HepG2 (cell line): Measurements from ENCODE around the gene WWP2. TPM values are rescaled to one million over a fixed set of nuclear protein-coding genes. Genes with fewer than 3 reads are reported as not detected.

Experiments used
- GATAD2A ChIP-seq: IDR thresholded peaks from 2 replicates; pipeline ENCODE4 v1.6.1; 2016
- GPN1 ChIP-seq: sonication (generic); formaldehyde crosslinking; IDR thresholded peaks from 2 replicates; pipeline ENCODE4 v1.5.1; 2020; ENCODE audit warnings: missing genetic modification reagents, borderline replicate concordance
- KDM5B ChIP-seq: sonication (generic); formaldehyde crosslinking; IDR thresholded peaks from 2 replicates; pipeline ENCODE4 v1.4.0; 2020; ENCODE audit warnings: missing genetic modification reagents, mild to moderate bottlenecking, borderline replicate concordance
- KMT2A ChIP-seq: sonication (generic); formaldehyde crosslinking; IDR thresholded peaks from 2 replicates; pipeline ENCODE4 v1.4.0; 2020; ENCODE audit warnings: missing genetic modification reagents
- PTBP1 ChIP-seq: fragments of 200-400 bp; formaldehyde crosslinking; IDR thresholded peaks from 2 replicates; pipeline ENCODE4 v1.6.1; 2018; ENCODE audit warnings: low read length, low read depth; ENCODE audit not compliant: poor library complexity, severe bottlenecking
- RFXAP ChIP-seq: sonication (generic); formaldehyde crosslinking; IDR thresholded peaks from 2 replicates; pipeline ENCODE4 v1.4.0; 2020; ENCODE audit warnings: missing genetic modification reagents, borderline replicate concordance
- SP1 ChIP-seq, 2 experiments: fragments of 450-650 bp in 1 of 2; sonication (generic) in 1 of 2; formaldehyde crosslinking in 1 of 2; IDR thresholded peaks; 2 replicates each; pipeline versions ENCODE4 v1.4.0 to v1.6.1; 2016 to 2020; ENCODE audit warnings: missing genetic modification reagents in 1 of 2
- ZNF136 ChIP-seq: sonication (generic); formaldehyde crosslinking; IDR thresholded peaks from 2 replicates; pipeline ENCODE4 v1.8.1; 2022; ENCODE audit warnings: low read depth, mild to moderate bottlenecking, moderate library complexity, missing genetic modification reagents
- ZNF24 ChIP-seq: fragments of 450-650 bp; IDR thresholded peaks from 2 replicates; pipeline ENCODE4 v1.6.1; 2017; ENCODE audit warnings: antibody characterized with exemption, mild to moderate bottlenecking
- ZNF33A ChIP-seq: sonication (generic); formaldehyde crosslinking; IDR thresholded peaks from 2 replicates; pipeline ENCODE4 v1.5.1; 2020; ENCODE audit warnings: missing genetic modification reagents, mild to moderate bottlenecking, moderate library complexity, borderline replicate concordance
- ZNF441 ChIP-seq: sonication (generic); formaldehyde crosslinking; IDR thresholded peaks from 2 replicates; pipeline ENCODE4 v1.7.0; 2021; ENCODE audit warnings: missing genetic modification reagents, borderline replicate concordance
- ZNF724P ChIP-seq: sonication (generic); formaldehyde crosslinking; IDR thresholded peaks from 2 replicates; pipeline ENCODE4 v1.8.0; 2022; ENCODE audit warnings: missing genetic modification reagents, borderline replicate concordance
- polyA plus RNA-seq, 8 experiments: library from polyadenylated mRNA; depleted of rRNA in 3 of 8; stranded (reverse) in 7 of 8; unstranded in 1 of 8; fragments of >200 nt; fragmentation: Illumina TruSeq in 4 of 8; extraction: Trizol in 4 of 8; gene quantifications; 2 replicates each; pipeline versions ENCODE4 v1.2.1 to v1.2.3, GENCODE V29; 2011 to 2016; ENCODE audit warnings: low read depth in 4 of 8, missing spikeins in 1 of 8, mixed read lengths in 1 of 8; ENCODE audit not compliant: insufficient read depth in 1 of 8
- total RNA-seq, 5 experiments: library from RNA; depleted of rRNA; stranded (reverse); fragments of >200 nt; fragmentation: Illumina TruSeq; extraction: Trizol; gene quantifications; 2 replicates each; pipeline ENCODE4 v1.2.3, GENCODE V29; 2016; ENCODE audit warnings: low read depth in 1 of 5
- TF ChIP-seq, protein P1 (sequence below): sonication (generic); formaldehyde crosslinking; IDR thresholded peaks from 2 replicates; pipeline ENCODE4 v1.5.0; 2020; ENCODE audit warnings: missing genetic modification reagents
- TF ChIP-seq, protein P2 (sequence below): sonication (generic); formaldehyde crosslinking; IDR thresholded peaks from 2 replicates; pipeline ENCODE4 v1.8.1; 2023; ENCODE audit warnings: mild to moderate bottlenecking, missing genetic modification reagents, borderline replicate concordance
- TF ChIP-seq, protein P3 (sequence below): sonication (generic); formaldehyde crosslinking; IDR thresholded peaks from 2 replicates; pipeline ENCODE4 v1.9.0; 2021; ENCODE audit warnings: missing genetic modification reagents, borderline replicate concordance
- TF ChIP-seq, protein P4 (sequence below): sonication (generic); formaldehyde crosslinking; IDR thresholded peaks from 2 replicates; pipeline ENCODE4 v1.5.0; 2020; ENCODE audit warnings: mild to moderate bottlenecking, missing genetic modification reagents
- TF ChIP-seq, protein P5 (sequence below): sonication (generic); IDR thresholded peaks from 2 replicates; pipeline ENCODE4 v1.6.1; 2016; ENCODE audit warnings: low read depth, borderline replicate concordance
- TF ChIP-seq, protein P6 (sequence below): sonication (generic); formaldehyde crosslinking; IDR thresholded peaks from 2 replicates; pipeline ENCODE4 v1.5.1; 2020; ENCODE audit warnings: missing genetic modification reagents, mild to moderate bottlenecking, borderline replicate concordance
- TF ChIP-seq, protein P7 (sequence below): conservative IDR thresholded peaks from 2 replicates; pipeline ENCODE4 v1.6.1; 2018; ENCODE audit warnings: missing genetic modification reagents

The WWP2 gene
- total and polyA plus RNA-seq, 2 of the 13 experiments (the other 11 are each of a cell fraction or from before 2014, with no cell fraction given): 11.4 to 28.2 TPM

DNA sequence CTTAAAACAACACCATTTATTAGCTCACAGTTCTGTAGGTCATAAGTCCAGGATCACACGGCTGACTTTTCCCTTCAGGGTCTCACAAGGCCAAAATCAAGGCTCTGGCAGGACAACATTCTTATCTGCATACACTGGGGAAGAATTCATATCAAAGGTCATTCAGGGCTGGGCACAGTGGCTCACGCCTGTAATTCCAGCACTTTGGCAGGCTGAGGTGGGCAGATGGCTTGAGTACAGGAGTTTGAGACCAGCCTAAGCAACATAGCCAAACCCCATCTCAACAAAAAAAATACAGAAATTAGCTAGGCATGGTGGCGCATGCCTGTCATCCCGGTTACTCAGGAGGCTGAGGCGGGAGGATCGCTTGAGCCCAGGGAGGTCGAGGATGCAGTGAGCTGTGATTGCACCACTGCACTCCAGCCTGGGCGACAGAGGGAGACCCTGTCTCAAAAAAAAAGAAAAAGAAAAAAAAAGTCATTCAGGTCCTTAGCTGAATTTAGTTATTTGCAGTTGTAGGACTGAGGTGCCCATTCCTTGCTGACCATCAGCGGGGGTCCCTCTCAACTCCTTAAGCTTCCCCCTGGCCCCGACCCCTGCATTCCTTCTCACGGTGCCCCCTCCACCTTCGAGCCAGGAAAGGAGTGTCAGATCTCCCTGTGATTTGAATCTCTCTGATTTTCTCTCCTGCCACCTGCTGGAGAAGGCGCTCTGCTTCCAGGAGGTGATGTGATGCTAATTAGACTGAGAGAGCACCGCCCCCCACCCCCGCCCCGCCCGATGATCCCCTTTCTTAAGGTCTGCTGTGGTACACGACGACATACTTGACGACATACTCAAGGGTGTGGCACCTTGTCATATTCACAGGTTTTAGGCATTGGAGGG lies 97.2 kb downstream of the WWP2 start (continued):
- TF ChIP-seq, protein P1, sequence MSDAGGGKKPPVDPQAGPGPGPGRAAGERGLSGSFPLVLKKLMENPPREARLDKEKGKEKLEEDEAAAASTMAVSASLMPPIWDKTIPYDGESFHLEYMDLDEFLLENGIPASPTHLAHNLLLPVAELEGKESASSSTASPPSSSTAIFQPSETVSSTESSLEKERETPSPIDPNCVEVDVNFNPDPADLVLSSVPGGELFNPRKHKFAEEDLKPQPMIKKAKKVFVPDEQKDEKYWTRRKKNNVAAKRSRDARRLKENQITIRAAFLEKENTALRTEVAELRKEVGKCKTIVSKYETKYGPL (CRISPR knock-in tag): no peak
- TF ChIP-seq, protein P2, sequence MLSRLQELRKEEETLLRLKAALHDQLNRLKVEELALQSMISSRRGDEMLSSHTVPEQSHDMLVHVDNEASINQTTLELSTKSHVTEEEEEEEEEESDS (CRISPR knock-in tag): no peak
- TF ChIP-seq, protein P3, sequence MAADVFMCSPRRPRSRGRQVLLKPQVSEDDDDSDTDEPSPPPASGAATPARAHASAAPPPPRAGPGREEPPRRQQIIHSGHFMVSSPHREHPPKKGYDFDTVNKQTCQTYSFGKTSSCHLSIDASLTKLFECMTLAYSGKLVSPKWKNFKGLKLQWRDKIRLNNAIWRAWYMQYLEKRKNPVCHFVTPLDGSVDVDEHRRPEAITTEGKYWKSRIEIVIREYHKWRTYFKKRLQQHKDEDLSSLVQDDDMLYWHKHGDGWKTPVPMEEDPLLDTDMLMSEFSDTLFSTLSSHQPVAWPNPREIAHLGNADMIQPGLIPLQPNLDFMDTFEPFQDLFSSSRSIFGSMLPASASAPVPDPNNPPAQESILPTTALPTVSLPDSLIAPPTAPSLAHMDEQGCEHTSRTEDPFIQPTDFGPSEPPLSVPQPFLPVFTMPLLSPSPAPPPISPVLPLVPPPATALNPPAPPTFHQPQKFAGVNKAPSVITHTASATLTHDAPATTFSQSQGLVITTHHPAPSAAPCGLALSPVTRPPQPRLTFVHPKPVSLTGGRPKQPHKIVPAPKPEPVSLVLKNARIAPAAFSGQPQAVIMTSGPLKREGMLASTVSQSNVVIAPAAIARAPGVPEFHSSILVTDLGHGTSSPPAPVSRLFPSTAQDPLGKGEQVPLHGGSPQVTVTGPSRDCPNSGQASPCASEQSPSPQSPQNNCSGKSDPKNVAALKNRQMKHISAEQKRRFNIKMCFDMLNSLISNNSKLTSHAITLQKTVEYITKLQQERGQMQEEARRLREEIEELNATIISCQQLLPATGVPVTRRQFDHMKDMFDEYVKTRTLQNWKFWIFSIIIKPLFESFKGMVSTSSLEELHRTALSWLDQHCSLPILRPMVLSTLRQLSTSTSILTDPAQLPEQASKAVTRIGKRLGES: no peak
- TF ChIP-seq, protein P4, sequence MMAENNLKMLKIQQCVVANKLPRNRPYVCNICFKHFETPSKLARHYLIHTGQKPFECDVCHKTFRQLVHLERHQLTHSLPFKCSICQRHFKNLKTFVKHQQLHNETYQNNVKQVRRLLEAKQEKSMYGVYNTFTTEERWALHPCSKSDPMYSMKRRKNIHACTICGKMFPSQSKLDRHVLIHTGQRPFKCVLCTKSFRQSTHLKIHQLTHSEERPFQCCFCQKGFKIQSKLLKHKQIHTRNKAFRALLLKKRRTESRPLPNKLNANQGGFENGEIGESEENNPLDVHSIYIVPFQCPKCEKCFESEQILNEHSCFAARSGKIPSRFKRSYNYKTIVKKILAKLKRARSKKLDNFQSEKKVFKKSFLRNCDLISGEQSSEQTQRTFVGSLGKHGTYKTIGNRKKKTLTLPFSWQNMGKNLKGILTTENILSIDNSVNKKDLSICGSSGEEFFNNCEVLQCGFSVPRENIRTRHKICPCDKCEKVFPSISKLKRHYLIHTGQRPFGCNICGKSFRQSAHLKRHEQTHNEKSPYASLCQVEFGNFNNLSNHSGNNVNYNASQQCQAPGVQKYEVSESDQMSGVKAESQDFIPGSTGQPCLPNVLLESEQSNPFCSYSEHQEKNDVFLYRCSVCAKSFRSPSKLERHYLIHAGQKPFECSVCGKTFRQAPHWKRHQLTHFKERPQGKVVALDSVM (CRISPR knock-in tag): peak; percentile 91
- TF ChIP-seq ZNF441 (CRISPR knock-in tag) (peak; percentile 72; the same call in 1 of the 2 replicates), ZNF724P (no peak), KDM5B (CRISPR knock-in tag) (peak; percentile 46; the same call in 1 of the 2 replicates), ZNF136 (0 out of 2 replicates have a peak, but pooled peaks have one; percentile 67), ZNF24 (no peak), ZNF33A (CRISPR knock-in tag) (peak; percentile 97), KMT2A (CRISPR knock-in tag) (peak; percentile 49; the same call in 1 of the 2 replicates), RFXAP (no peak), GATAD2A (CRISPR knock-in tag) (peak; percentile 76), SP1 (IDR thresholded peaks at IDR 0.05) (no peak), SP1 (CRISPR knock-in tag; IDR thresholded peaks at IDR 0.05) (no peak), GPN1 (CRISPR knock-in tag) (no peak), PTBP1 (no peak)
- TF ChIP-seq, protein P5, sequence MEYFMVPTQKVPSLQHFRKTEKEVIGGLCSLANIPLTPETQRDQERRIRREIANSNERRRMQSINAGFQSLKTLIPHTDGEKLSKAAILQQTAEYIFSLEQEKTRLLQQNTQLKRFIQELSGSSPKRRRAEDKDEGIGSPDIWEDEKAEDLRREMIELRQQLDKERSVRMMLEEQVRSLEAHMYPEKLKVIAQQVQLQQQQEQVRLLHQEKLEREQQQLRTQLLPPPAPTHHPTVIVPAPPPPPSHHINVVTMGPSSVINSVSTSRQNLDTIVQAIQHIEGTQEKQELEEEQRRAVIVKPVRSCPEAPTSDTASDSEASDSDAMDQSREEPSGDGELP: peak; percentile 66; the same call in 1 of the 2 replicates
- TF ChIP-seq, protein P6, sequence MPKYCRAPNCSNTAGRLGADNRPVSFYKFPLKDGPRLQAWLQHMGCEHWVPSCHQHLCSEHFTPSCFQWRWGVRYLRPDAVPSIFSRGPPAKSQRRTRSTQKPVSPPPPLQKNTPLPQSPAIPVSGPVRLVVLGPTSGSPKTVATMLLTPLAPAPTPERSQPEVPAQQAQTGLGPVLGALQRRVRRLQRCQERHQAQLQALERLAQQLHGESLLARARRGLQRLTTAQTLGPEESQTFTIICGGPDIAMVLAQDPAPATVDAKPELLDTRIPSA (CRISPR knock-in tag): no peak
- TF ChIP-seq, protein P7, sequence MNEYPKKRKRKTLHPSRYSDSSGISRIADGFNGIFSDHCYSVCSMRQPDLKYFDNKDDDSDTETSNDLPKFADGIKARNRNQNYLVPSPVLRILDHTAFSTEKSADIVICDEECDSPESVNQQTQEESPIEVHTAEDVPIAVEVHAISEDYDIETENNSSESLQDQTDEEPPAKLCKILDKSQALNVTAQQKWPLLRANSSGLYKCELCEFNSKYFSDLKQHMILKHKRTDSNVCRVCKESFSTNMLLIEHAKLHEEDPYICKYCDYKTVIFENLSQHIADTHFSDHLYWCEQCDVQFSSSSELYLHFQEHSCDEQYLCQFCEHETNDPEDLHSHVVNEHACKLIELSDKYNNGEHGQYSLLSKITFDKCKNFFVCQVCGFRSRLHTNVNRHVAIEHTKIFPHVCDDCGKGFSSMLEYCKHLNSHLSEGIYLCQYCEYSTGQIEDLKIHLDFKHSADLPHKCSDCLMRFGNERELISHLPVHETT (CRISPR knock-in tag): no peak
